Gastroesophageal sphincter (tissue), 4 donors: ENCODE measurements around the gene SORCS1. TPM values are rescaled to one million over a fixed set of nuclear protein-coding genes. Genes with fewer than 3 reads are reported as not detected.

Experiments used
- ATAC-seq: fragments of 150-250 bp; one replicate; pipeline ENCODE4 v1.9.1; 2016; ENCODE audit warnings: mild to moderate bottlenecking, moderate library complexity
- H3K27ac ChIP-seq, 4 donors: fragments of 200-600 bp; sonication (generic) in 3 of 4; 1 replicate in 3 of 4; 2 replicates in 1 of 4; pipeline ENCODE4 v1.5.1; 2016 to 2019
- H3K27me3 ChIP-seq: fragments of 200-600 bp; sonication (generic); one replicate; pipeline ENCODE4 v1.5.1; 2019
- H3K36me3 ChIP-seq, 2 donors: fragments of 200-600 bp; sonication (generic); one replicate each; pipeline ENCODE4 v1.5.1; 2019; ENCODE audit warnings: control low read depth in 1 of 2
- H3K4me1 ChIP-seq, 3 donors: fragments of 200-600 bp; sonication (generic); 1 replicate in 2 of 3; 2 replicates in 1 of 3; pipeline ENCODE4 v1.5.1; 2016 to 2019; ENCODE audit warnings: control low read depth in 2 of 3
- H3K4me3 ChIP-seq, 2 donors: fragments of 200-600 bp; sonication (generic); one replicate each; pipeline ENCODE4 v1.5.1; 2019; ENCODE audit warnings: mild to moderate bottlenecking in 1 of 2, moderate library complexity in 1 of 2
- H3K9me3 ChIP-seq, 3 donors: fragments of 200-600 bp; sonication (generic); one replicate each; pipeline ENCODE4 v1.5.1; 2017 to 2019; ENCODE audit warnings: control low read depth in 2 of 3
- CTCF ChIP-seq, 4 experiments: fragments of 200-600 bp in 2 of 4; fragments of 450-650 bp in 2 of 4; sonication (generic) in 1 of 4; IDR thresholded peaks; one replicate each; pipeline ENCODE4 v1.5.1; 2017 to 2019; ENCODE audit warnings: antibody characterized with exemption in 4 of 4, mild to moderate bottlenecking in 2 of 4, moderate library complexity in 2 of 4
- EP300 ChIP-seq: sonication (generic); formaldehyde crosslinking; IDR thresholded peaks from one replicate; pipeline ENCODE4 v1.6.1; 2017; ENCODE audit warnings: antibody characterized with exemption, mild to moderate bottlenecking
- POLR2A ChIP-seq, 2 donors: fragments of 450-650 bp; IDR thresholded peaks; one replicate each; pipeline ENCODE4 v1.6.1; 2017; ENCODE audit warnings: antibody characterized with exemption in 2 of 2, mild to moderate bottlenecking in 2 of 2, moderate library complexity in 1 of 2
- POLR2AphosphoS5 ChIP-seq: sonication (generic); formaldehyde crosslinking; IDR thresholded peaks from one replicate; pipeline ENCODE4 v1.6.1; 2017; ENCODE audit warnings: antibody characterized with exemption
- WGBS, 2 donors: methylation state at CpG; one replicate each; pipeline ENCODE4 v1.1.5; 2018; ENCODE audit warnings: low coverage in 1 of 2; 5-methylcytosine and 5-hydroxymethylcytosine counted together
- total RNA-seq, 4 donors: library from RNA; depleted of rRNA; stranded (reverse); fragments of >200 nt; gene quantifications; one replicate each; pipeline ENCODE4 v1.1.0, GENCODE V29; 2016

The SORCS1 gene
- total RNA-seq, 4 donors from 2014 or later: 8.5 to 18.6 (median 10.0) TPM

- 17 to 64% methylated on average over 1 to 3 of the region's 3 CpGs for WGBS, 2 donors
- Histone ChIP-seq H3K4me1 (no peaks in the 10 kb centered on the region), H3K9me3 (no peaks in the 10 kb centered on the region), H3K27me3 (no peaks in the 10 kb centered on the region), H3K4me3 (no peak overlapping the region), H3K36me3 (no peaks in the 10 kb centered on the region), H3K27ac (no peak overlapping the region)
- TF ChIP-seq EP300 (no peak), POLR2A (IDR thresholded peaks at IDR 0.05) (no peak), CTCF (IDR thresholded peaks at IDR 0.05) (no peak), POLR2AphosphoS5 (no peak)
- no peak for ATAC-seq
These were observed 121.0 kb downstream of the SORCS1 start for GRCh38 chr10:107043461-107043860.

GRCh38 chr10:107037192-107038122, 127.0 kb downstream of the SORCS1 start:
- no peak overlapping the region for H3K27ac ChIP-seq
- no peak for ATAC-seq

GRCh38 chr10:107033799-107034422, 130.6 kb downstream of the SORCS1 start:
- WGBS, 2 donors: 64 to 87% methylated on average over 2 to 4 of the region's 5 CpGs
- TF ChIP-seq POLR2A (IDR thresholded peaks at IDR 0.05): no peak
- no peak for TF ChIP-seq POLR2AphosphoS5
- TF ChIP-seq EP300: no peak
- TF ChIP-seq CTCF (IDR thresholded peaks at IDR 0.05): no peak
- Histone ChIP-seq H3K9me3 (no peaks in the 10 kb centered on the region), H3K36me3 (no peaks in the 10 kb centered on the region), H3K4me3 (no peak overlapping the region), H3K27ac (no peak overlapping the region), H3K4me1 (no peaks in the 10 kb centered on the region), H3K27me3 (peaks cover 8% of the 10 kb centered on the region)
- no peak for ATAC-seq

More at GRCh38 chr10:107037192-107038122, 127.0 kb downstream of the SORCS1 start:
- Histone ChIP-seq H3K4me3 (no peak overlapping the region), H3K36me3 (no peaks in the 10 kb centered on the region), H3K27me3 (peaks cover 8% of the 10 kb centered on the region), H3K4me1 (no peaks in the 10 kb centered on the region), H3K9me3 (no peaks in the 10 kb centered on the region)
- WGBS, 2 donors: 90 to 92% methylated on average over 2 to 7 of the region's 10 CpGs
- TF ChIP-seq CTCF (IDR thresholded peaks at IDR 0.05) (no peak), POLR2AphosphoS5 (no peak), EP300 (no peak), POLR2A (IDR thresholded peaks at IDR 0.05) (no peak)

- H3K4me3 ChIP-seq: no peak overlapping the region
- peaks cover 8% of the 10 kb centered on the region for H3K27me3 ChIP-seq
- H3K36me3 ChIP-seq: no peaks in the 10 kb centered on the region
- no peak overlapping the region for H3K27ac ChIP-seq
- H3K9me3 ChIP-seq: no peaks in the 10 kb centered on the region
- TF ChIP-seq EP300 (no peak), CTCF (IDR thresholded peaks at IDR 0.05) (no peak), POLR2A (IDR thresholded peaks at IDR 0.05) (no peak), POLR2AphosphoS5 (no peak)
- 70 to 84% methylated on average over 7 to 10 of the region's 10 CpGs for WGBS, 2 donors
- no peak for ATAC-seq
- no peaks in the 10 kb centered on the region for H3K4me1 ChIP-seq
These were observed 131.7 kb downstream of the SORCS1 start for GRCh38 chr10:107032700-107033401.
